Measurements from ENCODE around the gene TBC1D26.
"Not testable (repeated sequence)": the region's sequence is repeated elsewhere in the genome, so short reads cannot be mapped to it uniquely, and the experiment has no call there.

TBC1D26 gene

DNA sequence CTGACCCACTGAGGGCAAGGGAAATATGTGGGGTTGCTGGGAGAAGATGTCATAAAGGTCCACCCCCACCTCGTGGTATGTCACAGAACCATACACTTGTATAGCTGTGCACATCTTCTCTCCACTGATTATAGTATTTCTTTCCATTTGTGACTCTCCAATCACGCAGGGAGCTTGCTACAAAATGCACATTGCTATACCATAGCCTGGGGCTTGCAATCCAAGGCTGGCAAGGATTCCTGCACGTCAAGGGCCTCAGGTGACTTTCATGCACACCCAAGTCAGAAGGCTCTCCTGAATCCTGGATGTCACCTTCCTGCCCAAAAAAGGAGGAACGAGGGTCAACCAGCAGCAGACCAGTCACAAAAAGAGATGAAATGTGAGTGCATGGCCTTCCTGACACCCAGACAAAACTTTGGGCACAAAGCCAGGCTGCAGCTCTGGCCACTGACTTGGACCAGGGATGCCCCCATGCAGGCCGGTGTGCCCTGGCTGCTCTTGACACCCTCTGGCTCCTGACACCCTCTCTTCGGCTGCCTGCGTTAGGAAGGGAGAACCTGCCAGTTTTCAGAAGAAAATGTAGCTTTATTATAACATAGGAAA is 12.1 kb downstream of the TBC1D26 start:
- DNase-seq: no peak

DNA sequence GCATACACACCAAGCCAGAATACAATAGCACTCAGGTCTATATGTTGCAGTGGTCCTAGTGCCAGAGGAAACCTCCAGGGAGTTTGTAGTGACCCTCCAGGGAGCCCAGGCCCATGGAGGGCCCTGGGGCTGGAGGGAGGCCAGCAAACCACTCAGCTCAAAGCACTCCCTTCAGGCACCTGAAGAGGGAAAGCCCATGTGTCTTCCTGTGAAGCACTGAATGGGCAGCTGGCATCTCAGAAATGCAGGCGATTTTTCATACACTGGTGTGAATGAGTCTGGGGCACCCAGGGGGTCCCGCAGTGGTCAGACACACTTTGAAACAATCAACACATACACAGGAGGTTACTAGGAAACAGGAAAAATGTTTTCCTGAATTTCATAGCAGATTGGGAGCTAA is 12.8 kb downstream of the TBC1D26 start:
- DNase-seq: no peak

DNA sequence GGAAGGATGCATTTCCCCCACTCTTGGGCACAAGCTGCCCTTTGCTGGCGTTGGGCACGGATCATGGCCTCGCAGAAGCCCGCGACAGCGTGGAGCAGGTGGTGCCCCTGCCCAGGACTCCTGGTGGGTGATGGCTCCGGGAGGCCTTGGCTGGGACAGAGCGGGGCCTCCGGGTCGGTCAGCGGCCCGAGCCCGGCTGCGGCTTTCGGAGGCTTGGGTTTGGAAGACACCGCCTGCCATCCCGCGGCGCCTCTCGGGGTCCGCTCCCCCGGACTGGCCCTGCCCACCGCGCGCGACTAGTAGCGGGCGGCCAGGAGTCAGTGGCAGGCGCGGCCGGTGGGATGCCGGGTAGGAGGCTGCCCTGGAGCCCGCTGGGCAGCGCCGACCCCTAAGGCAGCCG is 17.3 kb downstream of the TBC1D26 start:
- DNase-seq: not testable (repeated sequence)

DNA sequence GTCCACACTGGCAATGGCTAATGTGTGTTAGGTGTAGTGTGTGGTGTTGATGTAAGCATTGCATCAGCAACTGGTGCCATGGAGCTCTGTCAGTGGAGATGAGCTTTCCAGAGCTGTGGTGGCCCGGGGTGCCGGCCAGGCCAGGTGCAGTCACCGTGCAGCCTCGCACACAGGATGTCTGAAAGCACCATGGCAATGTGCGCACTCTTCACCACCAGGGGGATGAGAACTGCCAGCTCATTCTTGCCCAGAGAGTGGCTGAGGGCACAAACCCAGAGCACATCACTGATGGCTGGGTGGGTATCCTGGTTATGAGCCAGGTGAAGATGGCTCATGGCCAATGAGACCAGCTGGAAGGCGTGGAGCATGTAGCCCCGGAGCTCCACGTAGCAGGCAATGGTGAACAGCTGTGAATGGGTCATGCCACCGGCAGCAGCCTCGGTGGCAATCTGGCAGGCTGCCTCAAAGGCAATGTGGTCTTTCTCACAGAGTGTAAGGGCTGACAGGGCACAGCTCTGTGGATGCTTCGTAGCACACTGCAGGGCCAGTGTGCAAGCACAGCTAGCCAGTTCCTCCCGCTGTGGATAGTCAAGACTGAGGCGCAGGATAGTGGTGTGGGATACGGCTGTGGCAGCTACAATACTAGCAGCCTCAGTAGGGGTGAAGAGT is 36.9 kb downstream of the TBC1D26 start:
- not testable (repeated sequence) for DNase-seq

DNA sequence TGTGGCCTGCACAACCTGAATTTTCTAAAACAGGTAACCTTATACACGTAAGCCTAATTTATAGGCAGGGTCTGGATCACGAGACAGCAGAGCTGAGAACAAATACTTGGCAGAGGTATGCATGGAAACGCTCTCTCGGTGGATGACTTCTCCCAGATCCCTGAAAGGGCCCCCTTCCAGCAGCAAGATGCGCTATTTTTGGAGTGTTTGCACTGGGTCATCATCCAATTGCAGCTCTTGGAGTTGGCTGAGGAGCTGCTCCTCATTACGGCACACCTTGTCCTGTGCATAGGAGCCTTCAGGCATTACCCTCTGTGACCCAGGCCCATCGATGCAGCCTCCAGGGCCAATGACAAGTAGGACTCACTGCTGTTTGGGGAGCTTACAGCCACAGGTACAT is 38.6 kb downstream of the TBC1D26 start:
- not testable (repeated sequence) for DNase-seq

DNA sequence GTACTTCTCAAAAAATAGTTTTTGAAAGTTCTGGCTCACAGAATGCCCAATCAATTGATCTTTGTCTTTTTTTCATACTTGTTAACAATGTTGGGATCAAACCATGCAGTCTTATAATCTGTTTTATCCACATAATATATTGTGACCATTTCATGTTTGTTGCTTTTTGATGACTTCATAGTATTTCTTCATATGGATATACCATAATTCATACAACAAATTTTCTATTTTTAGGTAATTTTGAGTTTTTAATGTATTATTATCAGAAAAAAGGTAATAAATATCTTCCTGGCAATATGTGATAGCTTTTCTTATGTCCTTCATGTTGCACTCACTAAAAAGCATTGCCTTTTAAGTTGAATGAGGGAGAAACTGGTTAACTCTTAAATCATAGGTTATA is 44.8 kb downstream of the TBC1D26 start:
- no peak for DNase-seq

DNA sequence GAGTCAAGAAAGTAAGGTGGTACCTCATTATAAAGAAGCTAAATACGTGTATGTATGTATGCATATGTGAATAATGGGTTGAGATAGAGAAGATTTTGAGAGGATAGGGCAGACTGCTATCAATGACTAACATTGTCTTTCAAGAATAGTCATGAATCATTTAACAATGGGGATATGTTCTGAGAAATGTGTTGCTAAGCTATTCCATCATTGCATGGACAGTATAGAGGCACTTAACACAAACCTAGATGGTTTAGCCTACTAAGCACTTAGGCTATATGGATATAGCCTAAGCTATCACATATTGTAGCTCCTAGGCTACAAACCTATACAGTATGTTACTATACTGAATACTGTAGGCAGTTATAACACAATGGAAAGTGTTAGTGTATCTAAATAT is 45.2 kb downstream of the TBC1D26 start:
- DNase-seq: no peak

DNA sequence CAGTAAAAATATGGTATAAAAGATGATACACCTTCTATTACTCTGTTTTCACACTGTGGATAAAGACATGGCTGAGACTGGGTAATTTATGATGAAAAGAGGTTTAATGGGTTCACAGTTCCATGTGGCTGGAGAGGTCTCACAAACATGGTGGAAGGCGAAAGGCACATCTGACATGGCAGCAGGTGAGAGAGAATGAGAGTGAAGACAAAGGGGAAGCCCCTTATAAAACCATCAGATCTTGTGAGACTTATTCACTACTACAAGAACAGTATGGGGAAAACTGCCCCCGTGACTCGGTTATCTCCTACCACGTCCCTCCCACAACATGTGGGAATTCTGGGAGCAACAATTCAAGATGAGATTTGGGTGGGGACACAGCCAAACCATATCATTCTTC is 45.6 kb downstream of the TBC1D26 start:
- no peak for DNase-seq

DNA sequence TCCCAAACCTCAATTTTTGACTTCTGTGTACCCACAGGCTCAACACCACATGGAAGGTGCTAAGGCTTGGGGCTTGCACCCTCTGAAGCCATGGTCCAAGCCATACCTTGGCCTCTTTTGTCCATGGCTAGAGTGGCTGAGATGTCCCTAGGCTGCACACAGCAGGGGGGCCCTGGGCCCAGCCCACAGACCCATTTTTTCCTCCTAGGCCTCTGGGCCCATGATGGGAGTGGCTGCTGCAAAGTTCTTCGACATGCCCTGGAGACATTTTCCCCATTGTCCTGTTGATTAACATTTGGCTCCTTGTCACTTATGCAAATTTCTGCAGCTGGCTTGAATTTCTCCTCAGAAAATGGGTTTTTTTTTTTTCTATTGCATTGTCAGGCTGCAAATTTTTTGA is 47.0 kb downstream of the TBC1D26 start:
- DNase-seq: no peak

DNA sequence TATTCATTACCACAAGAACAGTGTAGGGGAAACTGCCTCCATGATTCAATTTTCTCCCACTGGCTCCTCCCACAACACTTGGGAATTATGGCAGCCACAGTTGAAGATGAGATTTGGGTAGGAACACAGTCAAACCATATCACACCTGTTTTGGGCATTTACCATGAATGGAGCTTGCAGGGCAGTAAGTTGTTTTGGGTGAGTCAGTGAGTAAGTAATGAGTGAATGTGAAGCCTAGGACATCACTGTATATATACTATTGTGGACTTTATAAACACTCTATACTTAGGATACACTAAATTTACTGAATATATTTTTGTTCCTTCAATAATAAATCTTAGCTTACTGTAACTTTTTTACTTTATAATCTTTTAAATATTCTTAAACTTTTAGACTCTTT is 48.1 kb downstream of the TBC1D26 start:
- DNase-seq: no peak

DNA sequence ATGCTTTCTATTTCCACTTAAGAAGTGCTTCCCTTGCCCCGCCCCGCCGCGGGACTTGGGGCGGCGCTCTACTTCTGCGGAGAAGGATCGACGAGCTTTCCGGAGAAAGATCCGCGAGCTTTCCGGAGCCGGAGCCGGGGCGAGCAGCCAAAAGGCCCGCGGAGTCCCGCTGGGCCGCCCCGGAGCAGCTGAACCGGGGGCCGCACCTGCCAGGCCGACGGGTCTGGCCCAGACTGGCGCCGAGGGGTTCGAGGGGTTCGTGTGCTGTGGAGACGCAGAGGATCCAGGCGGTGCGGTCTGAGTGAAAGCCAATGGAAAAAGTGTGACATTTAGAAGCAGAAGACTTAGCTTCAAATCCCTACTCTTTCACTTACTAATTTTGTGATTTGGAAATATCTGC is 50.8 kb downstream of the TBC1D26 start:
- DNase-seq: peak; percentile 59

DNA sequence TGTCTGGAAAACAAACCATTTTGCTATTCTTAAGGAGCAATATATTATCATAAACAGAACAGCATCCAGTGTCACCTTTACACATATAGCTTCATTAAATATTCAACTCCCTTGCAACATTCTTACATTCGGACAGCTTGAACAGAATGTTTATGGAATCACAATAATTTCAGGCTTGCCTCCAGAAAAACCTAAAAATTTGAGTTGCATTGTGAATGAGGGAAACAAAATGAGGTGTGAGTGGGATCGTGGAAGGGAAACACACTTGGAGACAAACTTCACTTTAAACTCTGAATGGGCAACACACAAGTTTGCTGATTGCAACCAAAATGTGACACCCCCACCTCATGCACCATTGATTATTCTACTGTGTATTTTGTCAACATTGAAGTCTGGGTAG is 51.4 kb downstream of the TBC1D26 start:
- DNase-seq: no peak

DNA sequence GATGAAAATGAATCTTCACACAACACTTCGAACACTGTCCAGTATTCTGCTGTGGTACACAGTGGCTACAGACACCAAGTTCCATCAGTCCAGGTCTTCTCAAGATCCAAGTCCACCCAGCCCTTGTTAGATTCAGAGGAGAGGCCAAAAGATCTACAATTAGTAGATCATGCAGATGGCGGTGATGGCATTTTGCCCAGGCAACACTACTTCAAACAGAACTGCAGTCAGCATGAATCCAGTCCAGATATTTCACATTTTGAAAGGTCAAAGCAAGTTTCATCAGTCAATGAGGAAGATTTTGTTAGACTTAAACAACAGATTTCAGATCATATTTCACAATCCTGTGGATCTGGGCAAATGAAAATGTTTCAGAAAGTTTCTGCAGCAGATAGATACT is 52.3 kb downstream of the TBC1D26 start:
- DNase-seq: peak; percentile 41

DNA sequence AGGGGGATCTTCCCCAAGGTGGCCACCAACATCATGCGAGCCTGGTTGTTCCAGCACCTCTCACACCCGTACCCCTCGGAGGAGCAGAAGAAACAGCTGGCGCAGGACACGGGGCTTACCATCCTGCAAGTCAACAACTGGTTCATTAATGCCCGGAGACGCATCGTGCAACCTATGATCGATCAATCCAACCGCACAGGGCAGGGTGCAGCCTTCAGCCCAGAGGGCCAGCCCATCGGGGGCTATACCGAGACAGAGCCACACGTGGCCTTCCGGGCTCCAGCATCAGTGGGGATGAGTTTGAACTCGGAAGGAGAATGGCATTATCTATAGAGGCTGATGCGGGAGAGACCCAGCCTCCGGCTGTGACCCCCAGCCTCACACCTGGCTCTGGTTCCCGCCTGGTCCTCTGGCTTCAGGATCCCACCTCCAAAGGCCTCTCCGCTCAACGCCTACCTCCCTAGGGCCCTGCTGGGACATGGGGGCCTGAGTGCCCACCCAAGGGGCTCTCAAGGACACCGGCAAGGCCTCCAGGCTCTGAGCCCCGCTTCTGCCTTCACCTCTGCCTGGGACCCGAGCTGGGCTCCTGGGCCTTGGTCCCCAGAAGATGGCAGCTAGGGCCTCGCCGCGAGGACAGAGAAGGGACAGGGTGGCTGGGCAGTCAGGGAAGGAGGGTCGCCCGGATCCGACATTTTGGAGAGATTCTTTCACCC is 55.4 kb downstream of the TBC1D26 start:
- not testable (repeated sequence) for DNase-seq

DNA sequence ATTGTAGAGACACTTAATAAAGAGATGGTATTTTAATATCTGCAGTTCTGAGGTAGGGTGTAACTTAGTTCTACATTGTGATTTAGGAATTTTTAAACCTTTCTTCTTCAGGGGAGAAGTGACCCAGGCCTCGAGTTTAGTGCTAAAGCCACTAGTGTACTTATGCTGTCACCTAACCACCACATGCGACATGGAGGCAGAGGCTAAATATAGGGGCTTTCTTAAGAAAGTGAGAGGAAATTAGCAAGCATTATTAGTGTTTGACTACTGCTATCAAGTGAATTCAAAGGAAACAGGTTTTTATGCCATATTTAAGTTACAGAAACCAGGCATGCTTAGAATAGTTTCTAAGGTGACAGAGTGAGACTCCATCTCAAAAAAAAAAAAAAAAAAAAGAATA is 56.3 kb downstream of the TBC1D26 start:
- not testable (repeated sequence) for DNase-seq

All from suppressor macrophage treated with lipopolysaccharide for 4 hours (primary cell).